22Rv1 (cell line): Measurements from ENCODE around the gene RAPGEF4.

Experiments used
- ZFX ChIP-seq: fragments of 450-650 bp; IDR thresholded peaks from 2 replicates; pipeline ENCODE4 v1.6.1; 2017; ENCODE audit warnings: antibody characterized with exemption, borderline replicate concordance
- TF ChIP-seq, protein P1 (sequence below): fragments of 450-650 bp; IDR thresholded peaks from 2 replicates; pipeline ENCODE4 v1.5.1; 2017; ENCODE audit warnings: mild to moderate bottlenecking

DNA sequence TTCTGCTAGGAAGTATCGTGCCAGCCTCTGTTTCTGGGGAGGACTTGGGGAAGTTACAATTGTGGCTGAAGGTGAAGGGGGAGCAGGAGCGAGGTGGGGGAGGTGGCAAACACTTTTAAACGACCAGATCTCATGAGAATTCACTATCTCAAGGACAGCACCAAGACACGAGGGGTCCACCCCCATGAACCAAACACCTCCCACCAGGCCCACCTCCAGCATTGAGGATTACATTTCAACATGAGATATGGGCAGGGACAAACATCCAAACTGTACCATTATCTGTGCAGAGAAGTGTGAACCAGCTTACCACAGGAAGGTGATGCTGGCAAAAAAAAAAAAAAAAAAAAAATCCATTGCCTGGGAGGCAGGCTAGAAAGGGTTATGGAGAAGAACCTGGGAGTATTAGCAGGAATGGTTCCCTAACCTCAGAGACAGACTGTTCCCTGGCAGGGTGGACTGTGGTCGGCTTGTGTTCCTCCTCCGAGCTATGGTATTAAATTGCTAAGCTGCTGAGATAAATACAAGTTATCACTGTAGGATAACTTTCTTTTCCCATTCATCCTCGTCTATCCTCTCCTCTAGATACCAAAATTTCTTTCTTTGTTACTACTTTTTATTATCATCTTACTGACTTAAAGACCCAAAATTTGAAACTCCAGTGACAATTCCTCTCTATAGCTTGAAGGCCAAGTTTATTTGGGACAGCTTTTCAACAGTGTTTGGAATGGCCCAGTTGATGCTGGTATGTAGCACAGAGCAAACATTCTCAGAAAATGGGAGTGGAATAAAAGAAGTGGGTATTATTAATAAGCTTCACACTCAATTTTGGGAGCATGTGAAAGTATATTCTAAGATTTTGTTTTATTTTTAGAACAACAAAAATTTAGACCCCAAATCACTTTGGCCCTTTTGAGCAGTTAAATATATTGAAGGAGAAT lies 266.3 kb downstream of the RAPGEF4 start:
- TF ChIP-seq, protein P1, sequence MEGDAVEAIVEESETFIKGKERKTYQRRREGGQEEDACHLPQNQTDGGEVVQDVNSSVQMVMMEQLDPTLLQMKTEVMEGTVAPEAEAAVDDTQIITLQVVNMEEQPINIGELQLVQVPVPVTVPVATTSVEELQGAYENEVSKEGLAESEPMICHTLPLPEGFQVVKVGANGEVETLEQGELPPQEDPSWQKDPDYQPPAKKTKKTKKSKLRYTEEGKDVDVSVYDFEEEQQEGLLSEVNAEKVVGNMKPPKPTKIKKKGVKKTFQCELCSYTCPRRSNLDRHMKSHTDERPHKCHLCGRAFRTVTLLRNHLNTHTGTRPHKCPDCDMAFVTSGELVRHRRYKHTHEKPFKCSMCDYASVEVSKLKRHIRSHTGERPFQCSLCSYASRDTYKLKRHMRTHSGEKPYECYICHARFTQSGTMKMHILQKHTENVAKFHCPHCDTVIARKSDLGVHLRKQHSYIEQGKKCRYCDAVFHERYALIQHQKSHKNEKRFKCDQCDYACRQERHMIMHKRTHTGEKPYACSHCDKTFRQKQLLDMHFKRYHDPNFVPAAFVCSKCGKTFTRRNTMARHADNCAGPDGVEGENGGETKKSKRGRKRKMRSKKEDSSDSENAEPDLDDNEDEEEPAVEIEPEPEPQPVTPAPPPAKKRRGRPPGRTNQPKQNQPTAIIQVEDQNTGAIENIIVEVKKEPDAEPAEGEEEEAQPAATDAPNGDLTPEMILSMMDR = no peak
- TF ChIP-seq ZFX = no peak
